Loucy (cell line): Measurements from ENCODE around the gene TSPY3.
"Not testable (repeated sequence)": the region's sequence is repeated elsewhere in the genome, so short reads cannot be mapped to it uniquely, and the experiment has no call there.

Experiments
- H2AFZ ChIP-seq: fragments of 200-600 bp; sonication (generic); 2 replicates; pipeline ENCODE4 v1.6.0; 2016; ENCODE audit warnings: antibody characterized with exemption, mild to moderate bottlenecking, low read length, moderate library complexity
- H3F3A ChIP-seq: fragments of 200-600 bp; 2 replicates; pipeline ENCODE4 v1.6.0; 2016; ENCODE audit warnings: antibody characterized with exemption, low read depth, mild to moderate bottlenecking
- H3K27me3 ChIP-seq: fragments of 200-600 bp; sonication (generic); 2 replicates; pipeline ENCODE4 v1.6.1; 2014; ENCODE audit warnings: low read length, mild to moderate bottlenecking; ENCODE audit not compliant: insufficient read depth, poor library complexity, severe bottlenecking
- H3K36me3 ChIP-seq: fragments of 200-600 bp; sonication (generic); 2 replicates; pipeline ENCODE4 v1.6.1; 2016; ENCODE audit warnings: low read length; ENCODE audit not compliant: insufficient read depth
- H3K4me1 ChIP-seq: fragments of 200-600 bp; sonication (generic); 2 replicates; pipeline ENCODE4 v1.5.1; 2014; ENCODE audit warnings: low read length, mild to moderate bottlenecking; ENCODE audit not compliant: insufficient read depth, poor library complexity, severe bottlenecking
- H3K4me2 ChIP-seq: fragments of 200-600 bp; sonication (generic); 2 replicates; pipeline ENCODE4 v1.6.0; 2014; ENCODE audit warnings: antibody characterized with exemption, low read length, low read depth, mild to moderate bottlenecking; ENCODE audit not compliant: poor library complexity, severe bottlenecking
- H3K4me3 ChIP-seq: fragments of 200-600 bp; sonication (generic); 2 replicates; pipeline ENCODE4 v1.5.1; 2014; ENCODE audit warnings: low read length, mild to moderate bottlenecking, mixed read lengths; ENCODE audit not compliant: poor library complexity, severe bottlenecking
- H3K79me2 ChIP-seq: fragments of 200-600 bp; sonication (generic); 2 replicates; pipeline ENCODE4 v1.6.1; 2014; ENCODE audit warnings: low read length; ENCODE audit not compliant: insufficient read depth
- H3K9ac ChIP-seq: fragments of 200-600 bp; sonication (generic); 2 replicates; pipeline ENCODE4 v1.6.0; 2014; ENCODE audit warnings: mild to moderate bottlenecking, low read depth, low read length, moderate library complexity; ENCODE audit not compliant: poor library complexity, severe bottlenecking
- H3K9me2 ChIP-seq: fragments of 200-600 bp; sonication (generic); replicated peaks from 2 replicates; pipeline ENCODE4 v1.6.1; 2016; ENCODE audit warnings: low read depth, low read length, mixed read lengths
- H3K9me3 ChIP-seq: fragments of 200-600 bp; sonication (generic); 2 replicates; pipeline ENCODE4 v1.6.1; 2014; ENCODE audit warnings: mild to moderate bottlenecking, antibody characterized with exemption, low read length, low read depth; ENCODE audit not compliant: insufficient read depth
- H4K20me1 ChIP-seq: fragments of 200-600 bp; sonication (generic); 2 replicates; pipeline ENCODE4 v1.6.0; 2014; ENCODE audit warnings: antibody characterized with exemption, low read length, mild to moderate bottlenecking; ENCODE audit not compliant: insufficient read depth, poor library complexity, severe bottlenecking

TSPY3 gene

DNA sequence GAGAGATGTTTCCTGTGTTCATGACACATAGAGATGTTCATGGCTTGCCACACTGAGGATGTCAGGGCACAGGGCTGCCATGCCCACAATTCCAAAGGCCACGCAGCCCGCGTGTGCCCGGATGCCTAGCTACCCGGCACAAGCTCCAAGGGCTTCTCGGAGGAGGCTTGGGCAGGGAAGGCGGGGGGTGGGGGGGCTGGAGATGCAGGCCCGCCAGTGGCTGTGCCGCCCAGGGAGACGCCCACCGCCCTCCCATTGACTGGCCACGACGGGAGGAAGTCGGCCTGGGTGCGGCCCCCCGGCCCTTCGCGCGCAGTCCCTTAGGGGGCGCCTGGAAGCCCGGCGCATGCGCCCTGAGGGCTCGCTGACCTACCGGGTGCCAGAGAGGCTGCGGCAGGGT, at the start of gene TSPY3:
TSS of gene TSPY3 (plus strand) at position 301 of the 400 bp plus-strand sequence. CDS start at position 347, 46 bp downstream.
- not testable (repeated sequence) for H3K36me3 ChIP-seq, H3K9me3 ChIP-seq, H3K4me2 ChIP-seq, H3F3A ChIP-seq, H3K27me3 ChIP-seq, H2AFZ ChIP-seq, H3K9ac ChIP-seq, H3K79me2 ChIP-seq, H3K9me2 ChIP-seq, H3K4me3 ChIP-seq, H4K20me1 ChIP-seq, H3K4me1 ChIP-seq

DNA sequence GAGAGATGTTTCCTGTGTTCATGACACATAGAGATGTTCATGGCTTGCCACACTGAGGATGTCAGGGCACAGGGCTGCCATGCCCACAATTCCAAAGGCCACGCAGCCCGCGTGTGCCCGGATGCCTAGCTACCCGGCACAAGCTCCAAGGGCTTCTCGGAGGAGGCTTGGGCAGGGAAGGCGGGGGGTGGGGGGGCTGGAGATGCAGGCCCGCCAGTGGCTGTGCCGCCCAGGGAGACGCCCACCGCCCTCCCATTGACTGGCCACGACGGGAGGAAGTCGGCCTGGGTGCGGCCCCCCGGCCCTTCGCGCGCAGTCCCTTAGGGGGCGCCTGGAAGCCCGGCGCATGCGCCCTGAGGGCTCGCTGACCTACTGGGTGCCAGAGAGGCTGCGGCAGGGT, 40.7 kb upstream of the TSPY3 start, which contains the start of gene TSPY8:
TSS of gene TSPY8 (plus strand) at position 301 of the 400 bp plus-strand sequence. CDS start at position 347, 46 bp downstream.
- H3K4me2 ChIP-seq, H2AFZ ChIP-seq, H3K9ac ChIP-seq, H3K9me2 ChIP-seq, H3K27me3 ChIP-seq, H3K4me3 ChIP-seq, H4K20me1 ChIP-seq, H3K79me2 ChIP-seq, H3K4me1 ChIP-seq, H3F3A ChIP-seq, H3K36me3 ChIP-seq, H3K9me3 ChIP-seq: not testable (repeated sequence)

GRCh38 chrY:9396527-9396926, 1.7 kb upstream of the TSPY3 start:
- not testable (repeated sequence) for H3K9me3 ChIP-seq, H3K79me2 ChIP-seq, H3K4me2 ChIP-seq, H3F3A ChIP-seq, H3K9ac ChIP-seq, H3K9me2 ChIP-seq, H3K27me3 ChIP-seq, H2AFZ ChIP-seq, H4K20me1 ChIP-seq, H3K36me3 ChIP-seq, H3K4me1 ChIP-seq, H3K4me3 ChIP-seq
